Activated T-helper 17 cell treated with anti-CD3 and anti-CD28 coated beads, Interleukin-2, amount 50 U/mL, for 72 hours (primary cell): ENCODE measurements around the gene WNK2. TPM values are rescaled to one million over a fixed set of nuclear protein-coding genes. Genes with fewer than 3 reads are reported as not detected.
"Not testable (repeated sequence)": the region's sequence is repeated elsewhere in the genome, so short reads cannot be mapped to it uniquely, and the experiment has no call there.

ENCODE experiments used
- ATAC-seq: fragments of 150-1000 bp; cut with Tn5 transposase; replicated peaks from 2 replicates; pipeline ENCODE4 v1.10.0; 2021; ENCODE audit warnings: mild to moderate bottlenecking, moderate library complexity
- H3K27ac Mint-ChIP-seq: one replicate; pipeline ENCODE4 v1.8.0; 2022; ENCODE audit warnings: mixed read lengths
- H3K27me3 Mint-ChIP-seq: one replicate; pipeline ENCODE4 v1.8.0; 2022; ENCODE audit warnings: mixed read lengths
- H3K36me3 Mint-ChIP-seq: one replicate; pipeline ENCODE4 v1.8.0; 2022; ENCODE audit warnings: low read depth, mild to moderate bottlenecking, mixed read lengths
- H3K4me1 Mint-ChIP-seq: one replicate; pipeline ENCODE4 v1.8.0; 2022; ENCODE audit warnings: mixed read lengths
- H3K4me3 Mint-ChIP-seq: one replicate; pipeline ENCODE4 v1.8.0; 2022; ENCODE audit warnings: mild to moderate bottlenecking, mixed read lengths
- H3K9me3 Mint-ChIP-seq: one replicate; pipeline ENCODE4 v1.8.0; 2022; ENCODE audit warnings: mixed read lengths
- total RNA-seq, 2 donors: library from RNA; stranded (reverse); gene quantifications; one replicate each; pipeline ENCODE4 v1.2.3, GENCODE V29; 2022

WNK2 gene
- total RNA-seq: under 1 TPM; 0.39 to 0.93 TPM

- Mint-ChIP-seq H3K4me3 (peak within 1 kb of the TSS; percentile 64), H3K27me3 (peaks cover 18% of the 10 kb centered on the region), H3K36me3 (no peaks in the 10 kb centered on the region), H3K9me3 (no peaks in the 10 kb centered on the region), H3K27ac (no peak within 1 kb of the TSS), H3K4me1 (no peaks in the 10 kb centered on the region)
- peak; percentile 80 for ATAC-seq
Observed at GRCh38 chr9:93183663-93184431, at the start of gene WNK2. TSS of gene WNK2 (plus strand) at chr9:93184139. CDS start at chr9:93184930, 791 bp downstream.

- no peaks in the 10 kb centered on the region for H3K27me3 Mint-ChIP-seq
- peak overlapping the region; percentile 96 for H3K4me3 Mint-ChIP-seq
- no peaks in the 10 kb centered on the region for H3K9me3 Mint-ChIP-seq
- peak overlapping the region; percentile 94 for H3K27ac Mint-ChIP-seq
- H3K36me3 Mint-ChIP-seq: peaks cover 45% of the 10 kb centered on the region
- peaks cover 28% of the 10 kb centered on the region for H3K4me1 Mint-ChIP-seq
- no peak for ATAC-seq
Observed at GRCh38 chr9:93134740-93135444, 49.0 kb upstream of the WNK2 start.

GRCh38 chr9:93136011-93136440 is 47.9 kb upstream of the WNK2 start:
- Mint-ChIP-seq H3K4me1 (peaks cover 24% of the 10 kb centered on the region), H3K27ac (no peak overlapping the region), H3K36me3 (peaks cover 34% of the 10 kb centered on the region)

GRCh38 chr9:93137362-93137761 is 46.6 kb upstream of the WNK2 start:
- Mint-ChIP-seq H3K4me3 (no peak overlapping the region), H3K36me3 (peaks cover 20% of the 10 kb centered on the region), H3K9me3 (no peaks in the 10 kb centered on the region), H3K4me1 (peaks cover 24% of the 10 kb centered on the region), H3K27ac (peak overlapping the region; percentile 32), H3K27me3 (no peaks in the 10 kb centered on the region)
- ATAC-seq: no peak

More at GRCh38 chr9:93136011-93136440, 47.9 kb upstream of the WNK2 start:
- no peaks in the 10 kb centered on the region for H3K27me3 Mint-ChIP-seq
- H3K9me3 Mint-ChIP-seq: no peaks in the 10 kb centered on the region
- peak overlapping the region; percentile 7 for H3K4me3 Mint-ChIP-seq
- no peak for ATAC-seq

GRCh38 chr9:93138171-93138764 is 45.7 kb upstream of the WNK2 start:
- H3K9me3 Mint-ChIP-seq: no peaks in the 10 kb centered on the region
- H3K27ac Mint-ChIP-seq: peak overlapping the region; percentile 32
- no peak overlapping the region for H3K4me3 Mint-ChIP-seq
- no peak for ATAC-seq
- peaks cover 24% of the 10 kb centered on the region for H3K4me1 Mint-ChIP-seq
- peaks cover 11% of the 10 kb centered on the region for H3K36me3 Mint-ChIP-seq
- H3K27me3 Mint-ChIP-seq: no peaks in the 10 kb centered on the region

- ATAC-seq: no peak
- peaks cover 28% of the 10 kb centered on the region for H3K4me1 Mint-ChIP-seq
- no peaks in the 10 kb centered on the region for H3K27me3 Mint-ChIP-seq
- no peak overlapping the region for H3K4me3 Mint-ChIP-seq
- H3K27ac Mint-ChIP-seq: peak overlapping the region; percentile 75
- H3K36me3 Mint-ChIP-seq: peaks cover 1% of the 10 kb centered on the region
- H3K9me3 Mint-ChIP-seq: no peaks in the 10 kb centered on the region
Observed at GRCh38 chr9:93139365-93140182, 44.4 kb upstream of the WNK2 start.

GRCh38 chr9:93141771-93142483 is 42.0 kb upstream of the WNK2 start:
- no peak overlapping the region for H3K27ac Mint-ChIP-seq
- peaks cover 4% of the 10 kb centered on the region for H3K9me3 Mint-ChIP-seq
- H3K36me3 Mint-ChIP-seq: peaks cover 10% of the 10 kb centered on the region
- H3K4me1 Mint-ChIP-seq: peaks cover 29% of the 10 kb centered on the region
- no peaks in the 10 kb centered on the region for H3K27me3 Mint-ChIP-seq
- ATAC-seq: no peak
- peak overlapping the region; percentile 6 for H3K4me3 Mint-ChIP-seq

GRCh38 chr9:93143830-93144530 is 40.0 kb upstream of the WNK2 start:
- Mint-ChIP-seq H3K27me3 (no peaks in the 10 kb centered on the region), H3K4me1 (peaks cover 24% of the 10 kb centered on the region), H3K4me3 (peak overlapping the region; percentile 84), H3K27ac (peak overlapping the region; percentile 92), H3K9me3 (peaks cover 7% of the 10 kb centered on the region), H3K36me3 (peaks cover 29% of the 10 kb centered on the region)
- ATAC-seq: peak; percentile 32

GRCh38 chr9:93146696-93147095 is 37.2 kb upstream of the WNK2 start:
- not testable (repeated sequence) for H3K9me3 Mint-ChIP-seq, H3K27me3 Mint-ChIP-seq
- Mint-ChIP-seq H3K4me3 (peak overlapping the region; percentile 82), H3K4me1 (peaks cover 29% of the 10 kb centered on the region), H3K36me3 (peaks cover 36% of the 10 kb centered on the region), H3K27ac (peak overlapping the region; percentile 92)
- peak; percentile 65 for ATAC-seq

- Mint-ChIP-seq H3K27me3 (no peaks in the 10 kb centered on the region), H3K9me3 (peaks cover 7% of the 10 kb centered on the region), H3K36me3 (peaks cover 36% of the 10 kb centered on the region), H3K27ac (peak overlapping the region; percentile 92), H3K4me1 (peaks cover 29% of the 10 kb centered on the region), H3K4me3 (peak overlapping the region; percentile 82)
- no peak for ATAC-seq
Observed at GRCh38 chr9:93147632-93148031, 36.3 kb upstream of the WNK2 start.

GRCh38 chr9:93148721-93149120 is 35.2 kb upstream of the WNK2 start:
- ATAC-seq: peak; percentile 72
- Mint-ChIP-seq H3K36me3 (peaks cover 36% of the 10 kb centered on the region), H3K27me3 (no peaks in the 10 kb centered on the region), H3K9me3 (peaks cover 7% of the 10 kb centered on the region), H3K27ac (peak overlapping the region; percentile 92), H3K4me3 (peak overlapping the region; percentile 82), H3K4me1 (peaks cover 29% of the 10 kb centered on the region)

GRCh38 chr9:93149361-93149760 is 34.6 kb upstream of the WNK2 start:
- H3K9me3 Mint-ChIP-seq: peaks cover 7% of the 10 kb centered on the region
- no peaks in the 10 kb centered on the region for H3K27me3 Mint-ChIP-seq
- H3K36me3 Mint-ChIP-seq: peaks cover 36% of the 10 kb centered on the region
- peak; percentile 47 for ATAC-seq
- H3K4me1 Mint-ChIP-seq: peaks cover 25% of the 10 kb centered on the region
- H3K4me3 Mint-ChIP-seq: peak overlapping the region; percentile 82
- peak overlapping the region; percentile 92 for H3K27ac Mint-ChIP-seq
